NCI-H1436 treated with DMSO at 0.1 percent for 48 hours (cell line): Measurements from ENCODE around the gene ITSN1.
"Not testable (repeated sequence)": the region's sequence is repeated elsewhere in the genome, so short reads cannot be mapped to it uniquely, and the experiment has no call there.

Experiments used
- DNase-seq: peaks from one replicate; lab custom pipeline; 2025; lab: John Stamatoyannopoulos, UW

Gene ITSN1

DNA sequence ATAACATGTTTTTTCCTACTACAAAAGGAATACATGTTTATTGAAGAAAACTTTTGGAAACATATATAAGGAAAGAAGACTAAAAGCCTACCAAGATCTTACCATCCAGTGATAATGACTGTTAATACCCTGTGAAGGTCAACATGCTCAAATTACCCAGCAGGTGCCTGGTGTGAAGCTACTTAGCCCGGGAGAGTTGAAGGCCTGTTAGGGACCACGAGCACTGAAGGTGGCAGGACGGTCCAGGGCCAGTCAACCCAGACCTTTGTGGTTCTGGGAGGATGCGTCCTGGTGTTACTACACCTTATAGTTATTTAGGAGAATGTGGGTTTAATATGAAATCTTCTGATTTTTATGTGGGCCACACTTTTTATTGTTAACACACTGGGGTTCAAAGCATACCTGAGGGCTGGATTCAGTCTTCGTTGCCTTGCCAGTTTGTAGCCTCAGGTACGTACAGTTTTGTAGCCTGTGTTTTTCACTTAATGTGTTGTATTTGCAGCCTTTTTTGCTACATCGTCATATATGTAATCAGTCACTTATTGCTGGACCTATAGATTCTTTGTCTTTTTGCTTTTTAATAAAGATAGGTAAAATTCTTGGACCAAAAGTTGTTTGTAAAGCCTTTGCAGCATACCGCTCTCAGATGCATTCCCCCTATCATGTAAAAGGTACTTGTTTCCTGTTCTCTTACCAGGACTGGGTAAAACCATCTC, 9.8 kb downstream of the ITSN1 start:
- no peak for DNase-seq

DNA sequence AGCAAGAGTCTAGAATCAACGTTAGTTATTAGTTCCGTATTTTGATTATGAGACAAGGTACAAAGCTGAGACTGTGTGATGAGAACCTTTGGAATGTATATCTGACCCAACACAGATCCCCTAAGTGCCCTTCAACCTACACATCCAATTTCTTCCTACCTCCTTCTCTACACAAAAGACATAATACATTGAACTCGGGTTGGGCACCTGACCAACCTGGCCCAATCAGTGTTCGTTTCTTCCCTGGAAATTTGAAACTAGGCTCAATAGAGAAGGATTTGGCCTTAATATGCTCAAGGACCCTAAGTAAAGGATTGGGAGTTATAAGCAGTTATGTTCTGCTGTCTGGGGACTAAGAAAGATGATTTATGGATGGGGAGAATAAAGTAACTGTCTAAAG, 12.1 kb downstream of the ITSN1 start:
- DNase-seq: no peak

DNA sequence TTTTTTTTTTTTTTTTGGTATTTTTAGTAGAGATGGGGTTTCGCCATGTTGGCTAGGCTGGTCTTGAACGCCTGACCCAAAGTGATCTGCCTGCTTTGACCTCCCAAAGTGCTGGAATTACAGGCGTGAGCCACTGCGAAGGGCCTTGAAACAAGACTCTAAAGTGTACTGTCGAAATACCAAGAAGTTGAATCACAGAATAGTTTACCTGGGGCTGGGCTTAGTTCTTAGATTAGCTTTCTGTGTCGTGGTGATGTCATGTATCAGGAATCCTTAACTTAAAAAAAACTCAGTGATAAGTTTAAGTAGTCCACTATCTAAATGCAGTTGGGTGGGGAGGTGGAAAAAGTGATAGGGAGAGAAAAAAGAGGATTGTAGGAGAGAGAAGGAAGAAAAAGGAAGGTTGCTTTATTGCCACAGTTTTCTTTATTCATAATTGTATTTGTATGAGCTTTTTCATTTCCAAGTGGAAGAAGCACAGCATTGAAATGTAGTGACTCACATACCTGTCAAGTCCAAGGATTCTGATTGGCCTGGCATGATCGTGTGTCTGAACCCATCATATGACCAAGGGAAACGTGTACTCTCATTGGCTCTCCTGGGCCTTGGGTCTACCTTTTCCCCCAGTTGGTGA, 13.4 kb downstream of the ITSN1 start:
- DNase-seq: no peak

DNA sequence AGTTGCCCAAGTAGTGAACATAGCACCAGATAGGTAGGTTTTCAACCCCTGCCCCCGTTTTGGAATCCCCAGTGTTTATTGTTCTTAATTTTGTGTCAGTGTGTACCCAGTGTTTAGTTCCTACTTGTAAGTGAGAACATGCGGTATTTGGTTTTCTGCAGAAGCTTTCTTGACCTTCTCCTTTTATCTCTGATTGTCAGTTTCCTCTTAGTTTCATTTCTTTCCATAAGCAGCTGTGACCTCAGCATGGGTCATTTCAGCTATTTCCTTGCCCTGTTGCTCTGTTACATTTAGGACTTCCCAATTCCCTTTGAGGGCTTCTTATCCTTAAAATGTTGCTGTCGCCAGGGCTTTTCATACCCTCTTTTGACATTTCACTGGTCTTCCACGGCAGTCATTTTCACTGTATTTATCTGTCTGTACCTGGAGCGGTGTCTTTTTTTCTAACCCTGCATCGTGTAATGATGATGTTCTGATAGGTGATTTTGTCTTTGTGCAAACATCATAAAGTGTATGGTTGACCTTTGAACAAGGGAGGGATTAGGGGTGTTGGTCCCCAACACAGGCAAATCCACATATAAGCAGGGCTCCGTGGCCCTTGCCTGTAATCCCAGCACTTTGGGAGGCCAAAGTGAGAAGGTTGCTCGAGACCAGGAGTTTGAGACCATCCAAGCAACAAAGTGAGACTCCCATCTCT, 15.0 kb downstream of the ITSN1 start:
- no peak for DNase-seq

DNA sequence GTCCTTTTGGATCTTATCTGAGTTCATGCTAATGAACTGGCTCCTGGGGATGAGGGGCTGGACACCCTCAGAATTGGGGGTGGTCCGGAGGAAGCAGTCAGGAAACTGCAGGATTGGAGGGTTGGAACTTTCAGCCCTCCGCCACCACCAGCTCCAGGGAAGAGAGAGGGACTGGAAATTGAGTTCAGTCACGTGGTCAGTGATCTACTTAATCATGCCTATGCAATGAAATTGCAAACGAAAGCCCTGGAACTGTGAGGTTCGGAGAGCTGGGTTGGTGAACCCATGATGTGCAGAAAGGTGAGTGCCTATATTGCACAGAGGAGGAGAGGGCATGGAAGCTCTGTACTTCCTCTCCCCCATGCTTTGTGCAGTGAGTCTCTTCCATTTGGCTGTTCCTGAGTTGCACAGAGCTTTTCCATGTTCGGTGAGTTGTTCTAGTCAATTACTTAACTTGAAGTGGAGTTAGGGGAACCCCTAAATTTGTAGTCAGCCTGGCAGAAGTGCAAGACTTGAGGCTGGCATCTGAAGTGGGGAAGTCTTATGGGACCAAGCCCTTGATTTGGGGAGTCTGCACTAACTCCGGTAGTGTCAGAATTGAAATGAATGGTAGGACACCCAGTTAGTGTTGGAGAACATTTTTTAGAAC, 16.7 kb downstream of the ITSN1 start:
- no peak for DNase-seq

DNA sequence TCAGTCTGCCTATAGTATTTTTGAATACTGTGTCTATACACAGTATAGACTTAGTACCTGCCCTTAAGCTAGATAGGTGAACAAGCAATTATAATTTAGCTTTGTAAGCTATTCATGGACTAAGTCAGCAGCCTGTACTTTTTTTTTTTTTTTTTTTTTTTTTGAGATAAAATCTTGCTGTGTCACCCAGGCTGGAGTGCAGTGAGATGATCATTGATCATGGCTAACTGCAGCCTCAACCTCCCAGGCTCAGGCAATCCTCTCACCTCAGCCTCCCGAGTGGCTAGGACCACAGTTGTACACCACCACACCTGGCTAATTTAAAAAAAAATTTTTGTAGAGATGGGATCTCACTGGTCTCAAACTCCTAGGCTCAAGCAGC, 17.3 kb downstream of the ITSN1 start:
- DNase-seq: no peak

DNA sequence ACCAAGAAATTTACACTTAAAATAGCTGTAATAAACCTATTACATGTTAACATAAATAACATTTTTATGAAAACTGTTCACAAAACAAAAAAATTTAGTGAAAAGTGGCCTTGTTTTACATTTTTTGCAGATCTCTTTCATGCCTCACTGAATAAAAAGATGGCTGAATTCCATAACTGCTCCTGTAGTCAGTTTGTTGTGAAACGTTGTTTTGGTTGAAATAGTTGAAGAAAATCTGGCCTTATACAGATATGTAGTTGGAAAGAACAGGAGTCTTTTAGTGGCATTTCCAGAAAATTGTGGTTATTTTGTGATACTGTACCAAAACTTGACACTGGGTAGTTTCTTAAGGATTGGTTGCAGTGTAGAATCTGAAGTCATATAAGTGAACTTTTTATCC, 18.1 kb downstream of the ITSN1 start:
- no peak for DNase-seq

DNA sequence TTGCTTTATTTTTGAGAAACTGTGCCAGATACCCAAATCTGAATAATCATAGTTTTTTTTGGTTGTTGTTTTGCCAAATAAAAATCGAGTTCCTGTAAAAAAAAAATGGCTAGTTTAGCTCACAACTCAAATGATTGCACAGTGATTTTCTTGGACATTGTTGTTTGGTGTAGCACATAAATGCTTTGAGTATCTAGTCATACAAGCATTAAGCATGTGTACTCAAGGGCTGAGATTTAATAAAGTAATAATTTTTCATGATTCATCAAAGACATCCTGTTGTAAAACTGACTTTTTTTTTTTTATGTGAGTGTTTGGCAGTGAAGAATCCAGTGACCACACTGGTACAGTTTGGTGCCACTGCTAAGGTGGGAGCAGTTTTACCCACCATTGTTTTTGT, 18.8 kb downstream of the ITSN1 start:
- no peak for DNase-seq

DNA sequence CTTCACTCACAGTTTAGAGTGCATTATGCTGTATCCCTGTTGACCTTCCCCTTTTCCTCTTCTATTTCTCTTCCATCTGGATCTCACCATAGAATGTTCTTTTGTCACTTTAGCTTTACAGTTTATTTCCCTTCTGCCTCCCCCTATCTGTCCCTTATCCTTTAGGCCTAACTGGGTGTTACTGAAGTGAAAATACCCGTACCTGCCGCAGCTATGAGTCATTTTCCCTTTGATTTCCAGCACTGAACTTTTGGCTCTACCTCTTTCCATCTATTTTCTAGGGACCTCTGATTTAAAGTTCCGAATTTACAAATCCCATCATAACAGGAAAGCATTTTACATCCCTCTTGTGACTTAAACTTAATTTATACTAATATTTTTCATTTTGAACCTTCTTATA, 19.7 kb downstream of the ITSN1 start:
- DNase-seq: no peak

DNA sequence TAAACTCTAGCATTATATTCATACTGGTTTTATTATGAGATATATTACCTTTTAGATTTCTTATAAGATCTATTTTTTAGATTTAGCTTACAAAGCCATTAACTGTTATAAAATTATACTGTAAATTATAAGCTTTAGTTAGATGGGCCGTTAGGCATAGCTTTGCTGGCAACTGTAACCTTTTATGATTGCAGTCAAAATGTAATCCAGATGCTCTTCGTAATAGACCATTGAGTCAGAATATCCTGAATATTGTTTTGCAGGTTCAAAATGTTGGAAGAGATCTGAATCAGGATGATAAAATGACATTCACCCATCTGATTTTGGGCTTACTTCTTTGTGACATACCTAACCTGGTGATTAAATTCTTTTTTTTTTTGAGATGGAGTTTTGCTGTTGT, 20.9 kb downstream of the ITSN1 start:
- no peak for DNase-seq

DNA sequence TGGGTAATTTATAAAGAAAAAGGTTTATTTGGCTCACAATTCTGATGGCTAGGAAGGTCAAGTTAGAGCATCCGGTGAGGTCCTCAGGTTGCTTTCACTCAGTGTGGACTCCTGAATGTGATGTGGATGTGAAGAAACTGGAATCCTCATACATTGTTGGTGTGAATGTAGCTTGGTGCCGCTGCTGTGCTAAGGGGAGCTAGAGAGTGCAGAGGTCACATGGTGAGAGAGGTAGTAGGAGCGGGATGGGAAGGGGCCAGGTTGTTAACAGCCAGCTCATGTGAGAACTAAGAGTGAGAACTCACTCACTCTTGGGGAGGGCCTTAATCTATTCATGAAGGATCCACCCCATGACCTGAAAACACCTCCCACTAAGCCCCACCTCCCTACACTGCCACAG, 21.8 kb downstream of the ITSN1 start:
- no peak for DNase-seq

DNA sequence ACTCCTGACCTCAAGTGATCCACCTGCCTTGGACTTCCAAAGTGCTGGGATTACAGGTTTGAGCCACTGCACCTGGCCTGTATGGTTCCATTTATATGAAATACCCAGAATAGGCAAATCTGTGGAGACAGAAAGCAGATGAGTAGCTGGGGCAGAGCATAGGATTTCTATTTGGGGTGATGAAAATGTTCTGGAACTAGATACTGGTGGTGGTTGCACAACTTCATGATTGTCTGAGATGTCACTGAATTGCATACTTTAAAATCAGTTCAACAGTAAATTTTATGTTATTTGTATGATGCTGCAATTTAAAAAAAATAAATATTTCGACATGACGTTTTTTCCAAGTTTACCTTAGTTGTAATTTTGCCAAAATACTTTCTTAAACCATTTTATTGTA, 23.9 kb downstream of the ITSN1 start:
- DNase-seq: no peak

DNA sequence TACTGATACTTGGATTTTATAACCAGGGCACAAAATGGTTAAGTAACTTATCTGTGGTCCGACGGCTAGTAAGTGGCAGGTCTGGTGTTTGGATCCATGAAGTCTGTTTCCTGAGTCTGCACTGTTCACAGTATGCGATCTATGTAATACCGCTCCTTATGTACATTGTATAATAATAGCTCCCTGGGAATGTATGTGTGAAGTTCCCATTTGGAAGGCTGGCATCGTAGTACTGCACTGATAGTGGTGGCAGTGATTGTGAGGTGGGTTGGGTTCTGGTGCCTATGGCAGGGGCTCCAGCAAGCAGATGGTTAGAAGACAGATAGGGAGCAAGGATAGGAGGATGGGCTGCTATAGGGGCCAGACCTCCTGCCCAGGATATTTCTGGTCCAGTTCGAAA, 25.3 kb downstream of the ITSN1 start:
- DNase-seq: no peak

DNA sequence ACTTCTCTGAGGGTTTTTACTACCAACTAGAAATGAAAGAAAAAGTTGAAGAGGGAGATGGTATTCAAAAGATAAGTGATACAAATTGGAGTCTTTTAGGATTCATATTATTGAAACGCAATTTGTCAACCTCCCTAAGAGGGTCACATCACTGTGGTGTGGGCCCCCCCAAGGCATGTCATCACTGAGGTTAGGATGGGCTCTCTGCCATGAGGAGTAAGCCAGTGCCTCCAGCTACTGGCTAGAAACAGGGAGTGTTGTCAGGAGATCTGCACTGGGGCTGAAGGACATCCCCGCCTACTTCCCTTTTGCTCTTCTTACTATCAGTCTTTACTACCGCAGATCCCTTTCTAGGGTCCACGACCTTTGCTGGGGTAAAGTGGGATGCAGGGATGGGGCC, 25.9 kb downstream of the ITSN1 start:
- DNase-seq: no peak

DNA sequence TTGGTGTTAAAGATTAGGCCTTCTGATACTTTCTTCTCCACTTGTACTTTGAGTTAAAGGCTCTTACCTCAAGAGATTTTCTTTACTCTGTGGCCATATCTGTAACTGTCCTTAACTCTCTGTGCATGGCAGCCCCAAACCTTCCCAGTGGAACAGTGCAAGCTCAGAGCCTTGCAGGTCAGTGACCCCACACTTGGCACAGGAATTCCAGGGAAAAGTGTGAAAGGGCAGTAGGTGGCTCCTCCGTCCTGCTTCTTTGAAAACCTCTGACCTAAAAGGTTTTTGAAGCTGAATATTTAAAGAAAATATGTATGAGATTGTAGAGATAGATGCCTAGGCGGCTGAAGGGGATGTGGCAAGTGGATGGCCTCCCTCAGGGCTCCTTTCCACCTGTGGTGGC, 26.3 kb downstream of the ITSN1 start:
- DNase-seq: no peak

DNA sequence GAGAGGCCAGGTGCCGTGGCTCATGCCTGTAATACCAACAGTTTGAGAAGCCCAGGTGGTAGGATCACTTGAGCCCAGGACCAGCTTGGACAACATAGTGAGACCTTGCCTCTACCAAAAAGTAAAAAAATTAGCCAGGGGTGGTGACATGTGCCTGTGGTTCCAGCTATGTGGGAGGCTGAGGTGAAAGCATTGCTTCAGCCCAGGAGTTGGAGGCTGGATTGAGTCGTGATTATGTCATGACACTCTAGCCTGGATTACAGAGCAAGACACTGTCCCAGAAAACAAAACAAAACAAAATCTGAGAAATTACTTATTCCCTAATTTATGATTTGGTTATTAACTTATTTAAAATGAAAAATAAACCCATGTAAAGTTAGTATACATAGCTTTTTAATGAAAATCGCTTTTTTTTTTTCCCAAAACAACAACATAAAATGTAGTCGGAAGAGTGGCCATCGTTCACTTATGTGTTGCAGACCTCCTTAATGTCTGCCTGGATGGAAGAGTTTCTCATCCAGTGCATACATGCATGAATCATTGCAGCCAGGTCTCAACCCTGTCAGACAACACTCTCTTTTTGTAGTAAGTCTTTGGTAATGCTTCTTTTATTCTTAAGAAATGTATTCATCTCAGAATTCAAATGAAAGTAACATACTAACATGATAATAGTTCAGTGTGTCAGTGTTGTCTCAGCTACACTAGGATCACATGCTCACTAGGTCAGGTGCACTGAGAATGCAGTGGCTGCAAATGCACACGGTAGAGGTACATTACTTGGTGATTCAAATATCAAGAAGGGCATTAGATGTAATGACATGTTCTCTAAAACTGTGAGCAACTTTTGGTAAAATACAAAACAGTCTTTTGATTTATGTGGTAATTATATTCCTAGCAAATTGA, 28.0 kb downstream of the ITSN1 start:
- no peak for DNase-seq

DNA sequence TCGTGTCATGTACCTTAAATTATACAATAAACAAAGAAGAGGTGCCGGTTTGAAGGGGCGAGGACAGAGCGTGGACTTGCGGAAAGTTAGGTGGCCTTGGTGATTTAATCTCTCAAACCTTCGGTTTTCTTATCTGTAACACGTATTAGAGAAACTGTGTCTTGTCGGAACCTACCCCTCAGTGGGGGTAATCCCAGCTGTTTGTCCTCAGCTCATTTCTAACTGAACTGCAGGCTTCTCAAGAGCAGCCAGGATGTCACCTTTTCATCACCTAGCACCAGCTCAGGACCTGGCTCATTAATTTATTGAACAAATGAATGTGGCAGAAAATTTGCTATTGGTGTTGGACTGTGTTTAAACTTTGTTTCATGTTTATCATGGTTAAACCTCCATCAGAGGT, 31.2 kb downstream of the ITSN1 start:
- DNase-seq: no peak

DNA sequence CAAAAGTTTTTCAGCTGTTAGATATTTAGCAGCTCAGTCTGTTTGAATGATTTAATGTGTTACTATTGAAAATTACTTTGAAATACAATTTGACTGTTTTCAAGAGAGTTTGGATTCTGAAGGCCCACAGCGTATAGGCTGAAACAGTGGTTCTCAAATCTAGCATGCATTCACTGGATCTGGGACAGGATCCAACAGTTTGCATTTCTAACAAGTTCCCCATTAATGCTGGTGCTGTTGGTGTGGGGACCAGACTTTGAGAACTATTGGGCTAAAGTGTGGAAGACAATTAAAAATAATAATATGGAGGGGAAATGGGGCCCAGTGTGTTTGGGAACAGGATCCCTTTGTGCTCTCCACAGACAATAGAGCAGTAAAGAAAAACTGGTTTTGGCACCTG, 31.9 kb downstream of the ITSN1 start:
- no peak for DNase-seq

DNA sequence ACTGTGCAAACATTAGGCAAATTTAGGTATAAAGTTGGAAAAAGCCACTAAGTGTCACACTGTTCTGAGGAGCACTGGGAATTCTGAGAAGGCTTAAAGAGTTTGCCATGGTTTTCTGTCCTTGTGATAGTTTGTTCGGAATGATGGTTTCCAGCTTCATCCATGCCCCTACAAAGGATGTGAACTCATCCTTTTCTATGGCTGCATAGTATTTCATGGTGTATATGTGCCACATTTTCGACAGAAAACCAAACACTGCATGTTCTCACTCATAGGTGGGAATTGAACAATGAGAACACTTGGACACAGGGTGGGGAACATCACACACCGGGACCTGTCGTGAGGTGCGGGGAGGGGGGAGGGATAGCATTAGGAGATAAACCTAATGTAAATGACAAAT, 34.4 kb downstream of the ITSN1 start:
- not testable (repeated sequence) for DNase-seq

DNA sequence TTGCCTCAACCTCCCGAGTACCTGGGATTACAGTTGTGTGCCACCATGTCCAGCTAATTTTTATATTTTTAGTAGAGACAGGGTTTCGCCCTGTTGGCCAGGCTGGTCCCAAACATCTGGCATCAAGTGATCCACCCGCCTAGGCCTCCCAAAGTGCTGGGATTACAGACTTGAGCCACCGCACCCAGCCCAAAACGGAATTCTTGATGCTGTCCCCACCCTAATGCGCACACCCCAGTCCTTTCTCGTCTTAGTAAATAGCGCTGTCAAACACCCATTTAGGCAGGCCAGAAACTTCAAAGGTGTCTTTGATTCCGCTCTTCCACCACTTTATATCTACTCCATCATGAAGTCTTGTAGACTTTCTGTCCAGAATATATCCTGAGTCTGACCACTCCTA, 35.1 kb downstream of the ITSN1 start:
- no peak for DNase-seq

DNA sequence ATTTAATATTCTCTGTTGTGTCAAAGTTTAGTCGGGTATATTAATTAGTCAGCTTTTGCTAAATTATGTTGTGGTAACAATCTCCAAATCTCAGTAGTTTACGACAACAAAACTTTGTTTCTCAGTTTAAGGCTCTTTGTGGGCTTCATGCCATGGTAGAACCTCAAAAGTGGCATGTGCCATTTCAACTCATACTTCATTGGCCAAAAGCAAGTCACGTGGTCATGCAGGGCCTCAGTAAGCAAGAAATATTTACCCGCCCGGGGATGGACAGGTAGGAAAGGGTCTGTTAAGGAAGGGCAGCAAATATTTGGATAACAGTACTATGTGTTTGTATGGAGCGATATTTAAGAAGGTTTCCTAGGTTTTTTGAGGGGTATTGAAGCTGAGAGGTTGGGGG, 38.6 kb downstream of the ITSN1 start:
- no peak for DNase-seq

DNA sequence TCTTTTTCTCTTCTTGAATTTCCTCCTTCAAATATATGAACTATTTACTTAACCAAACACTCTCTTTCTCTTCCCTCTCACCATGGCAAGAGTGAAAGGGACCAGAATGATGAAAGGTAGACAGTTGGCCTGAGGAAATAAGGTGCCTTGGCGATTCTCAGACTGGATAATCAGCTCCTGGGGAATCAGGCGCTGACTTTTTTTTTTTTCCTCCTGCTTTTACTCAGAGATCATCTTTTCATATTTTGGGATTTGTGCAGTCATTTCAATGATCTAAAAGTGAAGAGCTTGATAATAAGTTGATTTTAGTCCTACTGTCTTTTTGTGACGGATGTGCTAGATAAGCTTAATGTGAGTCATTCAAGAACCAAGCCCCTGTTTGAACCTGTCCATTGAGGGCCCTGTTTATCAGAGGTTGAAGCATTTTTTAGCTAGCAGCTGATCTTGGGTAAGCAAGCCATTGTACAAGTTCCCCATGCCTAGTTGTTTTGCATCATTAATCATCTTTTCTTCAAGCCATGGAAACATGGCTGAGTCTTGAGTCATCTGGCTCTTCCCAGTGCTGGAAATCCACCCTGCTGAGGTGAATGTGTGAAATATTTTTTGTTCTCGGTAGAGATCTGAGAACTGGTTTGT, 40.8 kb downstream of the ITSN1 start:
- DNase-seq: no peak
